Activated CD8-positive, alpha-beta memory T cell treated with anti-CD3 and anti-CD28 coated beads for 1 hour (primary cell): Measurements from ENCODE around the gene CAB39L.

Source experiments
- DNase-seq, 2 donors: peaks; one replicate each; pipeline ENCODE4 v3.0.0-alpha.2; 2020; ENCODE audit warnings: low read depth in 1 of 2; ENCODE audit errors: extremely low read depth in 1 of 2

CAB39L gene

DNA sequence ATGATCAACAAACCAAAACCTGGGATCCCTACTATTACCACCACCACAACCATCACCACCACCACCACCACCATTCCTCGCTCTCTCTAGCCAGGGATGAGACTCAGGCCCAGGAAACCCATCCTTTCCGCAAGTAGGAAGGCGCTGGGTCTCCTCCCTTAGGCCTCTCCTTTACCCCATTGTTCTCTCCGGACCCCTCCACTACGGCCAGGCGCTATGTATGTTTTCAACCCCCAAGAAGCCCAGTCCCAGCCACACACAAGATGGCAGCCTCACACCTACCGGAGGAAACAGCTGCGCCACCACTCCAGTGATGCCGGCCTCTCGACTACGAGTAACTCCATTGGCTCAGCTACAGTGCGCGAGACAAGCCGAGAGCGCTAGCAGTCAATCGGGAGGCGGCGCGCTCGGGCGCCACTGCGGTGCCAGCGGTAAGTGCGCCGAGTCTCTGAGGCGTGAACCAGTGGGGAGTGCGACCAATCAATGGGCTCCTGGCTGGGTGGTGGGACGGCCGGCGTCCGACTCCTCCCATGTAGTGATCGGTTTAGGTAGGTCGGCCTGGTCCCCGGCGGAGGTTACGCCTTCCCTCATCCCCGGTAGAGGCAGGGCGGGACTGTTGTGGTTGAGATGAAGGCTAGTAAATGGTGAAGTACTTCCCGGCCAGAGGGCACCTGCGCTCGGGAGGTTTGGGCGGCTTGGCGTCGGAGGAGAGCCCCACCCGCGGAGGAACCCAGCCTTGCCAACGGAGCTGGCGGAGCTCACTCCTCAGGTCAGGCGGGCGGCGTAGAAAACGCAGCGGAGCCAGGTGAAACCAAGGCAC is at the start of gene CAB39L, which contains the start of gene SETDB2:
Gene CAB39L, minus strand, starts transcription at position 361 of the 820 bp plus-strand sequence. CDS start 61,154 bp downstream, outside the sequence.
Gene SETDB2, plus strand, starts transcription at position 571 of the 820 bp plus-strand sequence. CDS start 7,620 bp downstream, outside the sequence.
- DNase-seq, result peak; percentile 96 to 98

DNA sequence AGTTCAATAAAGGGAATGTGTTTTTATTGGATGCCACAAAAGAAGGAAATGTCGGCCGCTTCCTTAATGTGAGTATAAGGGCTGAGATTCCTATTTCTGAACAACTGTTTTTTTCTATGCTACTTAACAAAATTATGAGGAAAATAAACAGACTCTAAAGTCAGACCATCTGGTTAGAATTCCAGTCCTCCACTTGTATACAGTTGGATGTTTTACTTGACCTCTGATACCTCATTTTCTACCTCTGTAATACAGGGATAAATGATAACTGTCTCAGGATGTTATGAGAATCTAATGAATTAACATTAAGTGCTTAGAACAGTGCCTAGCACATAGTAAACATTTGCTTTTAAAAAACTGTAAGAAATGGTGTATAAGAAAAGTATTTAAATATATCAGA is 44.7 kb upstream of the CAB39L start:
- DNase-seq, result no peak

DNA sequence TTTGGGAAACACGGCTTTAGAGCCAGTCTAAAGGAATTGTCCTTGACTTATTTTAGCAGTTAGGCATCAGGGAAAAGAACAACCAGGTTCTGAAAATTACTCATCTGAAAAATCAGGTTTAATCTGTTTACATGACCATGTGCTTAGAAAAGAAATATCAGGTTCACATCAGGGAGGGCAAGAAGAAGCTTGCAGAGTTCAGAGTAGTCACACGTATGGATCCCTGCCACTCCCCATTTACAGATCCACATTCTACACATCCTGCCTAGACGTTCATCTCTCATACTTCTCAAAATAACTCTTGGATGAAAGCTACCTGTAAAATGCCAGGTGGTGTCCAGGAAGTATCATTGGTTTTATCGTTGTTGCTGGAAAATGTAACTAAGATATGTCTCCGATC is 37.9 kb upstream of the CAB39L start:
- DNase-seq, result no peak

DNA sequence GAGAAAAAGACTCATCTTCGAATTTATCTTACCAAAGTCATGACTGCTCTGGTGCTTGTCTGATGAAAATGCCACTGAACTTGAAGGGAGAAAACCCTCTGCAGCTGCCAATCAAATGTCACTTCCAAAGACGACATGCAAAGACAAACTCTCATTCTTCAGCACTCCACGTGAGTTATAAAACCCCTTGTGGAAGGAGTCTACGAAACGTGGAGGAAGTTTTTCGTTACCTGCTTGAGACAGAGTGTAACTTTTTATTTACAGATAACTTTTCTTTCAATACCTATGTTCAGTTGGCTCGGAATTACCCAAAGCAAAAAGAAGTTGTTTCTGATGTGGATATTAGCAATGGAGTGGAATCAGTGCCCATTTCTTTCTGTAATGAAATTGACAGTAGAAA is 32.7 kb upstream of the CAB39L start:
- no peak for DNase-seq

DNA sequence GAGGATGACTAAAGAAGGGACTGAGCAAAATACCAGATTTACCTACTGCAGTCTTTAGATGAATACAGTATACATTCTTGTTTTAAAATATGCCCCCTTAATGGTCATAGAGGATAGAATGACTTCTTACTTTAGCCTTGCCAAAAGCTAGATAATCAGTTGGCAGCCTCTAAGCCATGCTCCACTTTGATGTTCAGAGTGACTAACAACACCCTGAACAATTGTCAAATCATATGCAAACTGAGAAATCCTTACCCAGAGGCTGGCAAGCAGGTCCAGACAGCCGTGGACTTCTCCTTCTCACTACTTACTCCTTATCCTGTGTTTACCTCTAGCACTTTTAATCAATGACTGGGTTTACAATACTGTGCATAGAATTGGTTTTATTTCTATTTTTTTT is 28.3 kb upstream of the CAB39L start:
- DNase-seq, result no peak

DNA sequence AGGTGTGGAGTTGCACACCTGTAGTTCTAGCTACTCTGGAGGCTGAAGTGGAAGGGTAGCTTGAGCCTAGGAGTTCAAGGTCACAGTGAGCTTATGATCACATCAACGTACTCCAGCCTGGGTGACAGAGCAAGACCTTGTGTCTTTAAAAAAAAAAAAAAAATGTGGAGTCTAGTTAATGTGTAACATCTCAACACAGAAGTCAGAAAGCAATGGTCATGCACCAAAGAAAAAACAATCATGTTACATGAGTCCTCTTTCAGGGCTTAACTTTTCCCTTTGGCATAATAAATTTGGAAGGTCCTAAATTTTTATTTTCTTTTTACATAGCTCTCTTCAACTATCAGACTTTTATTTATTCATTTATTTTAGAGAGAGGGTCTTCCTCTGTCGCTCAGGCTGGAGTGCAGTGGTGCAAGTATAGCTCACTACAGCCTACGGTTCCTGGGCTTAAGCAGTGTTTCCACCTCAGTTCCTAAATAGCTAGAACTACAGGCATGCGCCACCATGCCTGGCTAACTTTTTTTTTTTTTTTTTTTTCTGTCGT is 22.5 kb upstream of the CAB39L start:
- no peak for DNase-seq

DNA sequence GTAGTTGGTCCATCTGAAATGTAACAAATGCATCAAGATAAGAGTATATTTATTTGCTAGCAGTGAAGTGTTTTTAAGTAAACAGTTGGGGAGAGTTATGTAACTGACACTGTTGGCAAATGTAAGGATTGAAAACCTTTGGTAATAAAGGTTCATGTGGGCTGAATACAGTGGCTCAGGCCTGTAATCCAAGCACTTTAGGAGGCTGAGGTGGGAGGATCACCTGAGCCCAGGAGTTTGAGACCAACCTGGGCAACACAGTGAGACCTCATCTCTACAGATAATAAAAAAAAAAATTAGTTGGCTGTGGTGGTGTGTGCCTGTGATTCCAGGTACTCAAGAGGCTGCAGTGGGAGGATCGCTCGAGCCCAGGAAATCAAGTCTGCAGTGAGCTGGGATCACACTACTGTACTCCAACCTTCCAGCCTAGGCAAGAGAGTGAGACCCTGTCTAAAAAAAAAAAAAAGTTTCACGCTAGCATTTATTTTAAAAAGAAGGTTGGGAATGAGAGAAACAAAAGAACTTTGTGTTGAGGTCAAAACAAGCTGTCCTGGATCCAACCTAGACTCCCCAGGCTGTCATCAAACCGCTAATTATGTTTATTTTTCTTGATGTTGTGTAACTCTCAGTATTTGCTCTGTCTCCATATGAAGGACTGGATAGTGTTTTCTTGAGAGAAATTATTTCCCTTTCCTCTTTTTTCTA is 20.9 kb upstream of the CAB39L start:
- DNase-seq, result no peak

DNA sequence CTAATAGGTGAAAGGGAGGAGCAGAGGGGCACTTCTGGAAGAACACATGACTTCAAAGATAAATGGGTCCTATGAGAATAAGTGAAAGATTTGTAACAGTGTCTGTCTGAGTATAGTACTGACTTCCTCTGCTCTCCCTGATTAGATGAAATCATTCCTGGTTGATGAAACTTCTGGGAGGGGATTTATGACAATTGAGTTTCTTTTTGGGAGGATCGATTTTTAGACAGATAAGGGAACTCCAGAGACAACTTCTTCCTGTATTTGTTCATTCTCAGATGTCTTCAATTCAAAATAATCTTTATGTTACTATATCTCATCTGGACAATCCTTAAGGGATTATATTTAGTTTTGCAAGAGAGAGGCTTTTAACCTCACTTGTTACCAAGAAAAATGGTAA is 20.2 kb upstream of the CAB39L start:
- DNase-seq, result no peak

DNA sequence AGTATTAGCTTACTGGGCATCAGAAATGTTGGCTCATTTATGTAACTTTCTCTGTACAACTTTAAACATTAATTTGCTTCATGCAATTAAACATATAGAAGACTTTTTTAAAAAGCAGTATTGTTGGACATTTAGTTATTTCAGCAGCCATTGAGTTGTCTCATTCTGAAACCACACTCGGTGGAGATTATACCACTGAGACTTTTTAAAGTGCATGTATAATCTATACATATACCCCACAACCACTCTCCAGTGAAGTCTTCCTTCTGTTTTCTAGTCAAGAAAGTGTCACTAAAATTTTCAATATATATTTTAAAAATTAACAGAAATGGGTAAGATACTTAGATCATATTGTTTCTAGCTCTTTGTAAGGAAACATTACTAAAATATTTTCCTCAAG is 15.7 kb upstream of the CAB39L start:
- DNase-seq, result no peak

DNA sequence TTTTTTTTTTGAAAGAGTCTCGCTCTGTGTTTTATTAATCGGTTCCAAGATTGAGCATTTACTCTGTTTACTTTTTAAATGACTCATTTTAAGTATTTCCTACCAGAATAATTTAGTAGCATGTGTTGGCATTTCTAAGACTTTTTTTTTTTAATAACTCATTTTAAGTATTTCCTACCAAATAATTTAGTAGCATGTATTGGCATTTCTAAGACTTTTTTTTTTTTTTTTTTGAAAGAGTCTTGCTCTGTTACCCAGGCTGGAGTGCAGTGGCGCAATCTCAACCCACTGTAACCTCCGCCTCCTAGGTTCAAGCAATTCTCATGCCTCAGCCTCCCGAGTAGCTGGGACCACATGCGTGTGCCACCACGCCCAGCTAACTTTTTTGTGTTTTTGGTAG is 13.4 kb upstream of the CAB39L start:
- DNase-seq, result no peak

DNA sequence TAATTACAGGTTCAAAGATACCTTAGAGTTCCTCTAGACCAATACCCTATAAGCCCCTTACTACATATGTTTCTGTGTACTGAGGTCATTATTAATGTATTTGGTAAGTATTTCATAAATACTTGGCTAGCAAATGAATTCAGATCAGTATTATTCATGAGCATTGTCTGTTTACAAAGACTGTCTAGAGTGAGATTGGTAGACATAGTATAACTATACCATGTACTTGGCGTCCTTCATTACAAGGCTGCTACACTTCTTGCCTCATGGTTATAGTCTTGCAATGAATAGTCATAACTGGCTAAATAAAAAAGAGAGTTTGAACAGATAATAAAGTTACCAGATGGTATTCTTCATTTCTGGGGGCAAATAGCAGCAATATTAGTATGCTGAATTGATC is 12.3 kb upstream of the CAB39L start:
- no peak for DNase-seq

DNA sequence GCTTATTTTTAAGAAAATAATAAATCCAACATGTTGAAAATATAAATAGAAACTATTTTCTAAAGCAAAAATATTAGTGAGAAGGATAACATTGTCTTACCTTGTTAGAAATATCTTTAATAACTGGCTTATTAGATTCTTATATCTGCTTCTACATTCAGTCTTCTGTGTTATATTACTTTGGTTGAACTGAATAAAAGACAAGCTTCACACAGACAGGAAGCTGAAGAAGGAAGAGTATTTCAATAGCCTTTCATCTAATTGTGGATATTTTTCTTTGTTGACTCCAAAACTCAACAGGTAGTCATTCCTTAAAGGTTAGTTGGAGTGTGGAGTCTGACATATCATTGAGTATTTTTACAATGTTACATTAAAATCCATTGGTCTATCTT is 11.1 kb upstream of the CAB39L start:
- DNase-seq, result no peak

DNA sequence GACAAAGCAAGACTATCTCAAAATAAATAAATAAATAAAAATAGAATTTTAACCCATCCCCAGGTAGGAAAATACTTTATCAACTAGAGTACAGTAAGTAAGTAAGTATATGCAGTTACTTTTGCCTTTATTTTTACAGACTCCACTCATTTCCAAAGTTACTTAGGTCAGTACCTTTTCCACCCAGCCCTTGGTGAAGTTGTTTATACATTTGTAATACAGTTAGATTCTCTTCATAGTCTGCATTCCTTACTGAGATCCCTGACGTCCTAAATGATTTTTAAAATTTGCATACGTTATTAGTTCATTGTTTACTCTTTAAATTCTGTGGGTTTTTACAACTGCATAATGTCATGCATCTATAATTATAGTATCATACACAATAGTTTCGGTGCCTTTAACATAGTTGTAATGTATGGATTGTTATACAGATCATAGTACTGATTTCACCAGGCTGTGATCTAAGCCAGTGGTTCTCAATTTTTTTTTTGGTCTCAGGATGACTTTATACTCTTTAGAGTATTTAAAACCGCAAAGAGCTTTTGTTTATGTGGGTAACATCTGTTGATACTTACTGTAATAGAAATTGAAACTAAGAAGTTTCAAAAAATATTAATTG is 10.6 kb upstream of the CAB39L start:
- DNase-seq, result no peak

DNA sequence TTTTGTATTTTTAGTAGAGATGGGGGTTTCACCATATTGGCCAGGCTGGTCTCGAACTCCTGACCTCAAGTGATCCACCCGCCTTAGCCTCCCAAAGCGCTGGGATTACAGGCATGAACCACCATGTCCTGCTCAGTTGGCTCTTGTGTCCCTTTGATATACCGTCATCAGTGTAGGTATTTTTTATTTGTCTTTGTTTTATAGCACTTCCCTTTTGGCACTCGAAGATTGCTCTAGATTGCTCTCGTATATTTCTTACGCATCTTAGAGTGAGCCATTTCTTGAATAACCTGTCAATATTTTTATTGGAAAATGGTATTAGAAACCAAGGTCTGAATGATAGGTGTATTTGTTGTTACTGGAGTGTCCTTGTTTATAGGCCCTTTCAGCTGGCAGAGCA is 9.6 kb upstream of the CAB39L start:
- DNase-seq, result no peak

DNA sequence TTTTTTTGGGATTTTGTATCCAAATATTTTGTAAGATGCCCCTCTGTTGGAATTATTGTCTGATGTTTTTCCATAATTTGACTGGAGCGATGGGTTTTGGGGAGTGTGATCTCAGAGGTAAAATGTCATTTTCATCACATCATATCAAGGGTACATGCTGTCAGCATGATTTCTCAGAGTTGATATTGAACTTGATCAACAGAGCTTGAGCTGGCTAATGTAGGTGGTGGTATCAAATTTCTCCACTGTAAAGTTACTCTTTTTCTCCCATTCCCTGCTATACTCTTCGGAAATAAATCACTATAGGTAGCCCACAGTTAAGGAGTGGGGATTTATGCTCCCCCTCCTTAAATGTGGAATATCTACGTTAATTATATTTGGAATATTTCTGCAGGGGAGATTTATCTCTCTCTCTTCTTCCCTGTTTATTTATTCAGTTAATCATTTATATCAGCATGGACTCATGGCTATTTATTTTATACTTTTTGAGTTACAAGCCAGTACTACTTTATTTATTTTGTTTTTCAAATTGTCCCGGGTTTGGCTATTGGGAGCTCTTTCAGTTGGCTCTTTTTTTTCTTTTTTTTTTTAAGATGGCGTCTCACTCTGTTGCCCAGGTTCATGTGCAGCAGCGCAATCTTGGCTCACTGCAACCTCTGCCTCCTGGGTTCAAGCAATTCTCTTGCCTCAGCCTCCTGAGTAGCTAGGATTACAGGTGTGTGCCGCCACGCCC is 9.0 kb upstream of the CAB39L start:
- DNase-seq, result no peak

DNA sequence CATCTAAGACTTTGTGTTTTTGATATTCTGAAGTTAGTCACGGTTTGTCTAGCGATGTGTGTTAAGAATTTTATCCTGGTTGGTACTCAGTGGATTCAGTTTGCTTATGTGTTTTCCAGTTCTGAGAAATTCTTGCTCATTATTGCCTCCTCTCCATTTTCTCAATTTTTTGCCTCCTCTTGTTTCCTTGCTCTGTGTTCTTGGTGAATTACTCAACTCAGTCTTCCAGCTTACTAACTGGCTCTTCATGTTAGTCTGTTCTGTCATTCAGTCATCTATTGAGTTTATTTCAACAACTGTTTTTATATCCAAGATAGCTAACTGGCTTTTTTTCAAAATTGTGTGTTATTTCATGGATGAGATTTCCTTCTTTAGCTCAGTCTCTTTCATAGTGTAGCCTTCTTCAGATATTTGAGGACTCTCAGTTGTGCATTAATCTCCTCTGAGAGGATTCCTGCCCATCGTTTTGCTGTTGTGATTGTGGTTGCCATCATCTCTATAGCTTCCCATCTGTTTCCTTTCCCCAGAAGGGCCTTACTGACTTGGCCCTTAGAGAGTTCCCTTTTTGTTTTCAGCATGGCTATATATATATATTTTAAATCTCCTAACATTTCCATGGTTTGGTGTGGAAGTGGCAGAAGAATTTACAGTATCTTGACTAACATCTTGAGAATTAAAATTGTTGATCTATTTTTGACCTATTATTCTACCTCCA is 6.4 kb upstream of the CAB39L start:
- DNase-seq, result no peak

DNA sequence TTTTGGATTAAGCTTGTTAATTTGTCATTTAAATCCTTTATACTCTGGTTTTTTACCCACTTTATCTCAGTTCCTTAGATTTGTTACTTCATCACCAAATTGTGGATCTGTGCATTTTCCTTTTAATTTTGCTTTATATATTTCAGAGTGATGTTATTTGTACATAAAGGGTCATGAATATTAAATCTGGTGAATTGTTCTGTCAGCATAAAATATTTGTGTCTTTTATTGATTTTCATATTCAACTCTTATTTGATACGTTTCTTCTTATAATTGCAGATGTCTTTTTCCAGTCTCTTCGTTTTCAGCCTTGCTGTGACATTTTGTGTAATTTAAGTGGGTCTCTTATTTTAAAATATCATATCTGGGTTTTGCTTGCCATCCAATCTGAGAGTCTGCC is 4.9 kb upstream of the CAB39L start:
- no peak for DNase-seq

DNA sequence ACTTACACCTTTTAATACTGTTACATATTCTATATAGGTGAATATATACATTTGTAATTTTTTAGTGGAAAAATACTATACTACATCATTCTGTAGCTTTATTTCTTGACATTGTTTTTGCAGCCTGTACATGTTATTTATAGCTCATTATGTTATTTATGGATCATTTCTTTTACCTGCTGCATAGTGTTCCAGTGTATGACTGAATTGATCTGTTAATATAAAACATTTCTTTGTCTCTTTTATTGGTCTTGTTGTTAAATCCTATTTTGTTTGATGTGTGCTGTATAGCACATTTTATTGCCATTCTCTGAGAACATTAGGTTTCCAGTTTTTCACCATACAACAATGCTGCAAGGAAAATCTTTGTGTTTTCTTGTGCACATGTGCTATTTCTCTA is 2.6 kb upstream of the CAB39L start:
- DNase-seq, result no peak

DNA sequence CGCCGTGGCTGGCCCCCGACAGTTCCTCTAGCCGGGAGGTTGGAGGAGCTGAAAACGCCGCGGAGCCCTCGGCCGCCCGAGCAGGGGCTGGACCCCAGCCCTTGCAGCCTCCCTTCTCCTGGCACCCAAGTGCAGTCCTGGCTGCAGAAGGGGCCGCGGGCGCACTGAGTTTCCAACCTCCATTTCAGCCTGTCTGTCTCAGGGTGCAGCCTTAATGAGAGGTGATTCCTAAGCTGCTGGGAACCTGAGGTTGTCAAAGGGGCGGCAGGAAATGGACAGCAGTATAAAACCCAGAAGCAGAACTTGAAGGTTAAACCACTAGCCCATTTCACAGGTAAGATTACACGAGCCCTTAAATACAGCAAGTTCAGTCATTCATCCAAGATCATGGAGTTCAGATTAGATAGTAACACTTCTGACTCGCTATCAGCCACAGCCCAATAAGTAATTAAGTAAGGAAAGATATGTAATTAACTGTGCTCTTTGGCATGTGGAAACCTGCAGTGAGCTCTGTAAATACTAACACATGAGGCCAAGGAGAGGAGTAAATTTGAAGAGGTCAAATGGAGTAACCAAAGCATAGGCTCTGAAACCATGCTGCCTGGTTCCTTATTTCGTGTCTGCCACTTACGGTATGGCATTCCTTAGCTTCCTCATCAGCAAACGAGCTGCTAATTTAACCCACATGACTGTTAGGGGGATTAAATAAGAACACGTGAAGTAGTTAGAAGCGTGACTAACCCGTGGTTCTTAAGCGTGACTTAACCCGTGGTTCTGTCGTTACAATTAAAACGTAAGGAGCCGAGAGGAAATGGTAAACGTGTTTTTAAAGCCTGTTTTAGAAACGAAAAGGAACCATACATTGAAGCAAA is 896 bp upstream of the CAB39L start:
- DNase-seq, result no peak
